Activated CD4-positive, alpha-beta memory T cell treated with anti-CD3 and anti-CD28 coated beads for 36 hours (primary cell): ENCODE results near the gene GP1BB. TPM values are rescaled to one million over a fixed set of nuclear protein-coding genes. Genes with fewer than 3 reads are reported as not detected.

ENCODE experiments used
- CTCF ChIA-PET: fragments of 350-600 bp; sonication (Branson Sonifier 250); formaldehyde crosslinking; loops from one replicate; lab custom pipeline; 2021; ENCODE audit warnings: antibody characterized with exemption, inconsistent platforms; lab: Charles Lee
- POLR2A ChIA-PET: fragments of 350-600 bp; sonication (Branson Sonifier 250); formaldehyde crosslinking; loops from one replicate; lab custom pipeline; 2021; ENCODE audit warnings: antibody characterized with exemption; lab: Charles Lee
- DNase-seq: peaks from one replicate; pipeline ENCODE4 v3.0.0-alpha.2; 2020
- H3K27ac Mint-ChIP-seq: one replicate; pipeline ENCODE4 v1.8.0; 2021; ENCODE audit warnings: mixed read lengths
- H3K27me3 Mint-ChIP-seq: one replicate; pipeline ENCODE4 v1.8.0; 2021; ENCODE audit warnings: mixed read lengths
- H3K36me3 Mint-ChIP-seq: one replicate; pipeline ENCODE4 v1.8.0; 2021; ENCODE audit warnings: mixed read lengths
- H3K4me1 Mint-ChIP-seq: one replicate; pipeline ENCODE4 v1.8.0; 2021; ENCODE audit warnings: low read depth, mixed read lengths
- H3K4me3 Mint-ChIP-seq: one replicate; pipeline ENCODE4 v1.8.0; 2021; ENCODE audit warnings: mild to moderate bottlenecking, mixed read lengths
- H3K9me3 Mint-ChIP-seq: one replicate; pipeline ENCODE4 v1.8.0; 2021; ENCODE audit warnings: mixed read lengths
- intact Hi-C: fragments of 100-400 bp; cut with micrococcal nuclease; formaldehyde crosslinking; loops from one replicate; pipeline ENCODE4 v1.15.1; 2023
- total RNA-seq, 2 experiments: library from RNA; stranded (reverse); gene quantifications; one replicate each; pipeline ENCODE4 v1.2.3, GENCODE V29; 2021

The GP1BB gene
- total RNA-seq, 2 experiments from 2014 or later = not detected

DNA sequence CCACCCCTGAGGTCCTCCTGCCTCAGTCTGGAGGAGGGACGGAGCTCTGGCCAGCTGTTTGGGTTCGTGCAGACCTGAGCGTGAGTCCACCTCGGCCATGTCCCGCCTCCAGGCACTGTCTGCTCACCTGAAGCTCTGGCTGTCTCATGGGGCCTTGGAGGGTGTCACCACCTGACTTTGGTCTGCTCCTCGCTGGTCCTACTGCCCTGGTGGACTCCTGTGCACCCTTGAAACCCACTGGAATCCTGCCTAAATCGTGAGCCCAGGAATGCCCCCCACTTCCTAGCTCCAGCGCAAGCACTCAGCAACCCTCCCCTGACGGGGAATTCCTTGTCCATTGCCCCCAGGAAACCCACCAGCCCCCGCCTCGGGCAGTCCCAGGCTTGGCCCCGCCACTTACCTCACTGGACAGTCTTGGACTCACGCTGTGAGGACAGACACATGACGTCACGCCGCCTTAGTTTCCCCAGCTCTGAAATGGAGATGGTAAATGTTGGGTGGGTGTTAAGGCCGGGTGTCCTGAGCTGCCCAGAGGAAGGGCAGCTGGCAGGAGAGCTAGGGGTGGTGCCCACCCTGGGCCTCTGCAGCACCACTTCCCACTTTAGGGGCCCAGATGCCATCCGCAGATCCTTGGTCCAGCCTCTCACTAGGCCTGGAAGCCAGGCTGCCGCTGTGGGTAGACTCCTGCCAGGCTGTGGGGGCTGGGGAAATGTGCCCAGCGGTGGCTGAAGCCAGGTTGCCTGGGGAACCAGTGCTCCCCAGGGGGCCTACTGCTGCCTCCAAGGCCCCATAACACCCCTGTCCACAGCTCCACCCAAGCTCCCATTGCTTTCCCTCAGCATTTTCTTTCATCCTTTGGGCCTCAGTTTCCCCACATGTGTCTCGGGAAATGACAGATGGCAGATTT, 19.1 kb downstream of the GP1BB start:
- H3K4me1 Mint-ChIP-seq = no peaks in the 10 kb centered on the region
- no peak for DNase-seq
- H3K36me3 Mint-ChIP-seq = no peaks in the 10 kb centered on the region
- POLR2A ChIA-PET = no interaction called here
- H3K27ac Mint-ChIP-seq = no peak overlapping the region
- CTCF ChIA-PET = interaction anchor here (2.1 to 2.5 kb wide), 2 partner anchors 12 to 168 kb away, joined by 7 to 15 read pairs; no protein-coding TSS in a partner anchor
- intact Hi-C loops = no loop called here
- no peaks in the 10 kb centered on the region for H3K9me3 Mint-ChIP-seq
- H3K4me3 Mint-ChIP-seq = no peak overlapping the region
- H3K27me3 Mint-ChIP-seq = no peaks in the 10 kb centered on the region

- no peak for DNase-seq
- H3K4me3 Mint-ChIP-seq = no peak overlapping the region
- no peaks in the 10 kb centered on the region for H3K9me3 Mint-ChIP-seq
- intact Hi-C loops = no loop called here
- ChIA-PET POLR2A (no interaction called here), CTCF (interaction anchor here (2.1 to 2.5 kb wide), 2 partner anchors 12 to 167 kb away, joined by 7 to 15 read pairs; no protein-coding TSS in a partner anchor)
- no peaks in the 10 kb centered on the region for H3K4me1 Mint-ChIP-seq
- no peak overlapping the region for H3K27ac Mint-ChIP-seq
- no peaks in the 10 kb centered on the region for H3K36me3 Mint-ChIP-seq
- H3K27me3 Mint-ChIP-seq = no peaks in the 10 kb centered on the region
These were observed 19.7 kb downstream of the GP1BB start for GRCh38 chr22:19743081-19743480.

GRCh38 chr22:19743651-19744050, 20.3 kb downstream of the GP1BB start:
- DNase-seq = no peak
- Mint-ChIP-seq H3K9me3 (no peaks in the 10 kb centered on the region), H3K27me3 (no peaks in the 10 kb centered on the region), H3K27ac (no peak overlapping the region), H3K4me1 (no peaks in the 10 kb centered on the region), H3K4me3 (no peak overlapping the region), H3K36me3 (no peaks in the 10 kb centered on the region)
- CTCF ChIA-PET = interaction anchor here (2.5 kb wide), 1 partner anchor 13 kb away, joined by 15 read pairs; no protein-coding TSS in a partner anchor
- intact Hi-C loops = no loop called here
- POLR2A ChIA-PET = no interaction called here

DNA sequence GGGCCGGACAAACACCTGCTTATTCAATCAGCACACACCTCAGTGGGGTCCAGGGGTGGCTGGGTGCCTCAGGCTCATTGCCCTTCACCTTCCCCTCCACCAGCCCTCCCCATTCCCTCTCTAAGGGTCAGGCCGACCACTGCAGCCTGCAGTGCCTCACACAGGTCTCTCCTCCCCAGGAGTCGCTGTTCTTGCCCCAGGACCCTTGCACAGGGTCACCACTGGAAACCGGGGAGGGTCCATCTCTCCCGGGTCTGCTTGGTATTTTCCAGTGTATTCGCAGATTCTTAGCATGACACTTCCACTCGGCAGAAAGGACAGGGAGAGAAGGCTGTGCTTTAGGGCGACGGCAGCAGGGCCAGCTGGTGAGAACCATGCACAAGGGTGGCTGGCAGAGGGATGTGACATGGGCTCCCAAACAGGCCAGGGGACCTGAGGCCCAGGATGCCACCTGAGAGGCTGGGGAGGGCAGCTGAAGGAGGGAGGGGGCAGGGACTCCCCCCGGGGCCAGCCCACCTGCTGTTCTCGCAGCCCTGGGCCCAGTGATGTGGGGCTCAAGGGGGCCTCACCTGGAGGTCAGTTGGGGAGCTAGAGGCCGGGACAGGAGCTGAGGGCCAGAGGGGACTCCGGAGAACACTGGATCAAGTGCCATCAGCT, 21.1 kb downstream of the GP1BB start:
- no peak for DNase-seq
- ChIA-PET POLR2A (no interaction called here), CTCF (no interaction called here)
- Mint-ChIP-seq H3K9me3 (no peaks in the 10 kb centered on the region), H3K27me3 (no peaks in the 10 kb centered on the region), H3K4me3 (no peak overlapping the region), H3K36me3 (no peaks in the 10 kb centered on the region), H3K4me1 (no peaks in the 10 kb centered on the region), H3K27ac (no peak overlapping the region)
- intact Hi-C loops = no loop called here

GRCh38 chr22:19745155-19746101, 22.1 kb downstream of the GP1BB start:
- Mint-ChIP-seq H3K27me3 (no peaks in the 10 kb centered on the region), H3K9me3 (no peaks in the 10 kb centered on the region), H3K27ac (no peak overlapping the region), H3K4me1 (no peaks in the 10 kb centered on the region), H3K4me3 (no peak overlapping the region), H3K36me3 (no peaks in the 10 kb centered on the region)
- POLR2A ChIA-PET = no interaction called here
- no peak for DNase-seq
- CTCF ChIA-PET = interaction anchor here (0.5 to 1.9 kb wide), 3 partner anchors 15 to 466 kb away, joined by 3 to 9 read pairs (median 5); no protein-coding TSS in a partner anchor
- intact Hi-C loops = no loop called here

DNA sequence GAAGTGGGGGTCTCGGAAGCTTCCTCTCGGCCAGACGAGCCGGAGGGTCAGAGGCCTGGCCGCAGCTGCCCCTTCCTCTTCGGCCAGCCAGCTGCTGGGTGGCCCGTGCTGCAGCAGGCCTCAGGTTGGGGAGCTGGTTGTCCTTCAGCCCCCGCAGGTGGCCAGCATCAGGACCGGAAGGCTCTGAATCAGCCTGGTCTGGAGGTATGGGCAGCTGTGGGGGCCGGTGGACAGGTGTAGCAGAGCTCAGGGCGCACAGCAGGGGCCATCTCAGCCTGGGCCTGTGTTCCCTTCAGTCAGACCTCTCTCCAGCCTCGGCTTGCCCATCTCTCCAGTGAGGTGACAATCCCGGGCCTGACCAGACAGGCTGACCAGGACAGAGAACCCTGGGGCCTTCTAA, 23.4 kb downstream of the GP1BB start:
- ChIA-PET POLR2A (no interaction called here), CTCF (interaction anchor here (0.6 to 1.9 kb wide), 3 partner anchors 16 to 164 kb away, joined by 3 to 9 read pairs (median 5); no protein-coding TSS in a partner anchor)
- Mint-ChIP-seq H3K4me3 (no peak overlapping the region), H3K27me3 (no peaks in the 10 kb centered on the region), H3K9me3 (no peaks in the 10 kb centered on the region), H3K27ac (no peak overlapping the region), H3K4me1 (no peaks in the 10 kb centered on the region), H3K36me3 (no peaks in the 10 kb centered on the region)
- intact Hi-C loops = no loop called here
- DNase-seq = no peak

DNA sequence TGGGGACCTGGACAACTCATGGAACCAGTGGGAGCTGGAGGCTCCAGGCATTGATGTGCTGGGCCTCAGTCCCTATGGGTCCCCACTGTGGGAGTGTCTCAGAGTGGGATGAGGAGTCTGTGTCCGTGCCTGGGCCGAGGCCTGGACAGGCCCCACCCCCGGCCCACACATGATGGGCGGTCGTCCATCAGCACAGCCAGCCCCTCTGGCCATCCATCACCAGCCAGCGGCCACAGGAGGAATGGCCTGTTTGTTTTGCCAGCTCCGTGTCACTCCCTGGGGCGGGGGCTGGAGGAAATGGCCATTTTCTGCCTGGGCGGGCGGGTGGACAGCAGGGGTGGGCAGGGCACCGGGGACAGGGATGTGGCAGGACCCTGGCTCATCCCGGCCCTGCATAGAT, 24.2 kb downstream of the GP1BB start:
- ChIA-PET POLR2A (no interaction called here), CTCF (no interaction called here)
- no peaks in the 10 kb centered on the region for H3K9me3 Mint-ChIP-seq
- no peaks in the 10 kb centered on the region for H3K36me3 Mint-ChIP-seq
- H3K27ac Mint-ChIP-seq = no peak overlapping the region
- intact Hi-C loops = no loop called here
- H3K4me1 Mint-ChIP-seq = no peaks in the 10 kb centered on the region
- H3K4me3 Mint-ChIP-seq = no peak overlapping the region
- no peak for DNase-seq
- peaks cover under 1% of the 10 kb centered on the region for H3K27me3 Mint-ChIP-seq

DNA sequence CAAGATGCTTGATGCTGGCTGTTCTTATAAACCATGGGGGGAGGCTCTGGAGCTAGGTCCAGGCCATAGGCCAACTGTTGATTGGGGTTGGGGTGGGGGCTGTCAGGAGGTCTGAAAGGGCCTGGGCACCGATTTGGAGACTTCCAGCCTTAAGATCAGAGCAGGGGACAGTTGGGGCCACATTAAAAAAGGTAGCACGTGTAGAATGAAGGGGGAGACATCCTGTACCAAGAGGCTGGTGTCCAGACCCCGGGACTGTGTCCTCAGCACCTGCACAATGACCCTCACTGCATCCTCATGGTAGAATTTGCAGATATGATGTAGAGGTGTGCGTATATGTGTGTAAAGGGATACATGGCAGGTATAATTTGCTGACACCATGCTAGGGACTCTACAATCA, 24.8 kb downstream of the GP1BB start:
- ChIA-PET POLR2A (no interaction called here), CTCF (interaction anchor here (0.6 to 1.1 kb wide), 2 partner anchors 165 to 311 kb away, joined by 3 to 6 read pairs; no protein-coding TSS in a partner anchor)
- H3K9me3 Mint-ChIP-seq = no peaks in the 10 kb centered on the region
- intact Hi-C loops = no loop called here
- no peak overlapping the region for H3K27ac Mint-ChIP-seq
- H3K4me3 Mint-ChIP-seq = no peak overlapping the region
- H3K4me1 Mint-ChIP-seq = no peaks in the 10 kb centered on the region
- peaks cover 6% of the 10 kb centered on the region for H3K27me3 Mint-ChIP-seq
- no peak for DNase-seq
- no peaks in the 10 kb centered on the region for H3K36me3 Mint-ChIP-seq

GRCh38 chr22:19748991-19749664, 25.8 kb downstream of the GP1BB start:
- Mint-ChIP-seq H3K4me1 (no peaks in the 10 kb centered on the region), H3K9me3 (no peaks in the 10 kb centered on the region), H3K27me3 (peaks cover 16% of the 10 kb centered on the region), H3K4me3 (no peak overlapping the region), H3K27ac (no peak overlapping the region), H3K36me3 (no peaks in the 10 kb centered on the region)
- ChIA-PET POLR2A (no interaction called here), CTCF (interaction anchor here (0.6 to 1.3 kb wide), 4 partner anchors 18 to 310 kb away, joined by 3 to 6 read pairs (median 4); no protein-coding TSS in a partner anchor)
- intact Hi-C loops = no loop called here
- no peak for DNase-seq

GRCh38 chr22:19749876-19750275, 26.5 kb downstream of the GP1BB start:
- H3K27me3 Mint-ChIP-seq = peaks cover 21% of the 10 kb centered on the region
- no peak overlapping the region for H3K27ac Mint-ChIP-seq
- H3K4me1 Mint-ChIP-seq = no peaks in the 10 kb centered on the region
- no peaks in the 10 kb centered on the region for H3K9me3 Mint-ChIP-seq
- intact Hi-C loops = no loop called here
- POLR2A ChIA-PET = no interaction called here
- no peaks in the 10 kb centered on the region for H3K36me3 Mint-ChIP-seq
- no peak overlapping the region for H3K4me3 Mint-ChIP-seq
- CTCF ChIA-PET = interaction anchor here (0.6 to 1.3 kb wide), 2 partner anchors 19 to 167 kb away, joined by 3 to 4 read pairs; no protein-coding TSS in a partner anchor
- no peak for DNase-seq
